K562 (cell line): ENCODE measurements around the gene CENPP. TPM values are rescaled to one million over a fixed set of nuclear protein-coding genes. Genes with fewer than 3 reads are reported as not detected.

ENCODE experiments used
- BACH1 ChIP-seq: fragments of 200-800 bp; sonication (Bioruptor generic); IDR thresholded peaks from 2 replicates; pipeline ENCODE4 v1.6.1; 2016; ENCODE audit warnings: missing genetic modification characterization, missing compliant biosample characterization
- EP300 ChIP-seq: IDR thresholded peaks from 2 replicates; pipeline ENCODE4 v1.6.1; 2012; ENCODE audit warnings: low read length, improper control_type of control experiment
- HEY1 ChIP-seq: fragments of 250-450 bp; sonication (Bioruptor Pico); IDR thresholded peaks from 2 replicates; pipeline ENCODE4 v1.5.0; 2020; ENCODE audit warnings: mild to moderate bottlenecking, moderate library complexity, borderline replicate concordance
- HNRNPL ChIP-seq: fragments of 200-400 bp; formaldehyde crosslinking; IDR thresholded peaks from 2 replicates; pipeline ENCODE4 v1.6.1; 2017; ENCODE audit warnings: low read depth, mild to moderate bottlenecking, low read length
- KLF10 ChIP-seq: fragments of 250-450 bp; sonication (Bioruptor Pico); IDR thresholded peaks from 2 replicates; pipeline ENCODE4 v1.6.1; 2021; ENCODE audit warnings: matching md5 sums
- MEIS2 ChIP-seq: fragments of 450-650 bp; IDR thresholded peaks from 2 replicates; pipeline ENCODE4 v1.6.1; 2014; ENCODE audit warnings: mild to moderate bottlenecking; ENCODE audit not compliant: partially characterized antibody
- NUFIP1 ChIP-seq: fragments of 450-650 bp; IDR thresholded peaks from 2 replicates; pipeline ENCODE4 v1.6.1; 2018; ENCODE audit not compliant: partially characterized antibody
- SREBF2 ChIP-seq: sonication (generic); formaldehyde crosslinking; IDR thresholded peaks from 2 replicates; pipeline ENCODE4 v1.4.0; 2020; ENCODE audit warnings: mild to moderate bottlenecking, missing genetic modification reagents
- ZFX ChIP-seq: sonication (generic); formaldehyde crosslinking; IDR thresholded peaks from 2 replicates; pipeline ENCODE4 v1.8.0; 2022; ENCODE audit warnings: mild to moderate bottlenecking, missing genetic modification reagents, moderate library complexity
- ZNF445 ChIP-seq: fragments of 250-450 bp; sonication (Bioruptor Pico); IDR thresholded peaks from 2 replicates; pipeline ENCODE4 v1.4.0; 2020; ENCODE audit warnings: low read depth, mild to moderate bottlenecking, moderate library complexity
- polyA plus RNA-seq, 8 experiments: library from polyadenylated mRNA; depleted of rRNA in 4 of 8; stranded (reverse) in 5 of 8; unstranded in 3 of 8; fragments of >200 nt; fragmentation: Nextera tagmentation in 2 of 8; fragmentation: Illumina TruSeq in 1 of 8; extraction: Ambion mirVana in 2 of 8; extraction: Trizol in 1 of 8; gene quantifications; 2 replicates each; pipeline versions ENCODE4 v1.2.1 to v1.2.3, GENCODE V29; 2011 to 2014; ENCODE audit warnings: inconsistent platforms in 1 of 8, missing spikeins in 1 of 8
- total RNA-seq, 7 experiments: library from RNA; depleted of rRNA in 6 of 7; stranded (reverse); fragments of >200 nt in 6 of 7; fragmentation: Illumina TruSeq in 2 of 7; extraction: Trizol in 2 of 7; gene quantifications; 2 replicates each; pipeline versions ENCODE4 v1.2.1 to v1.2.3, GENCODE V29; 2011 to 2021; ENCODE audit warnings: low replicate concordance in 1 of 7
- TF ChIP-seq, protein P1 (sequence below): fragments of 450-650 bp; IDR thresholded peaks from 2 replicates; pipeline ENCODE4 v1.6.1; 2016; ENCODE audit warnings: low read depth
- TF ChIP-seq, protein P2 (sequence below): fragments of 250-450 bp; sonication (Bioruptor Pico); IDR thresholded peaks from 2 replicates; pipeline ENCODE4 v1.5.0; 2021
- TF ChIP-seq, protein P3 (sequence below): fragments of 250-450 bp; sonication (Bioruptor Pico); IDR thresholded peaks from 2 replicates; pipeline ENCODE4 v1.6.1; 2021; ENCODE audit warnings: mild to moderate bottlenecking
- TF ChIP-seq, protein P4 (sequence below): fragments of 250-450 bp; sonication (Bioruptor Pico); IDR thresholded peaks from 2 replicates; pipeline ENCODE4 v1.4.0; 2020
- TF ChIP-seq, protein P5 (sequence below): fragments of 450-650 bp; IDR thresholded peaks from 2 replicates; pipeline ENCODE4 v1.6.1; 2014; ENCODE audit warnings: low read depth, mild to moderate bottlenecking, moderate library complexity, borderline replicate concordance

The CENPP gene
- total and polyA plus RNA-seq, 9 of the 15 experiments (the other 6 are each of a cell fraction or from before 2014, with no cell fraction given) = 8.0 to 28.5 (median 17.9) TPM

DNA sequence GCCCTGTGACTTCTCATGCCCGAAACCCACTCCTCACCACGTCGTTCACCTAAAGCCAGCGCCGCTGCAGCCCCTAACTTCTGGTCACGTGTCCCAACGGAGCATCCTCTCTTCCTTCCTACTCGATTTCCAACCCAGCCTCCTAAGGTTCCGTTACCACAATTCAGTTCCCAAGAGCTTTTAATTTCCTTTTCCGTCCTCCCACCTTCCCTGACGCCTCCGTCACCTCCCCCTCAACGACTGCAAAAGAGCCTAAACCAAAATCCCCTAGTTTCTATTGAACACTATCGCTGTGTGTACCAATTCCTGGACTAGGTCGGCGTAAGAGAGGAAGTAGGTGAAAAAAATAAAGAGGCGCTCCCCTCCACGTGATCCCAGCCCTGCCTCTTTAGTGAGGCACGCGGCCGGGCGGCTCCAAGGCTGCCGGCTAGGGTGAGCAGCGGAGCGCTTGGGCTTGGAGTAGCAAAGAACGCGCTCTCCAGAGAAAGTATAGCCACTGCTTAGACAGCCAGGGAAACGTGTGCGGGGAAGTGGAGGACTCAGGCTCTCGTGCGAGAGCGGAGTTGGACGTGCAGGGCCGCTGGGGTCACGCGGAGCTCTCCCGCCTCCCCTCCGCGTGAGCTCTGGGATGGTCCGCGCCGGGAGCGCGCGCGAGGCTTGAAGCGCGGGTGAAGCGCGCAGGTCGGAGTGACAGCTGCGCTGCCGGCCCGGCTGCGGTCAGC is at the start of gene CENPP, which contains the start of gene NOL8 (continued):
- TF ChIP-seq, protein P1, sequence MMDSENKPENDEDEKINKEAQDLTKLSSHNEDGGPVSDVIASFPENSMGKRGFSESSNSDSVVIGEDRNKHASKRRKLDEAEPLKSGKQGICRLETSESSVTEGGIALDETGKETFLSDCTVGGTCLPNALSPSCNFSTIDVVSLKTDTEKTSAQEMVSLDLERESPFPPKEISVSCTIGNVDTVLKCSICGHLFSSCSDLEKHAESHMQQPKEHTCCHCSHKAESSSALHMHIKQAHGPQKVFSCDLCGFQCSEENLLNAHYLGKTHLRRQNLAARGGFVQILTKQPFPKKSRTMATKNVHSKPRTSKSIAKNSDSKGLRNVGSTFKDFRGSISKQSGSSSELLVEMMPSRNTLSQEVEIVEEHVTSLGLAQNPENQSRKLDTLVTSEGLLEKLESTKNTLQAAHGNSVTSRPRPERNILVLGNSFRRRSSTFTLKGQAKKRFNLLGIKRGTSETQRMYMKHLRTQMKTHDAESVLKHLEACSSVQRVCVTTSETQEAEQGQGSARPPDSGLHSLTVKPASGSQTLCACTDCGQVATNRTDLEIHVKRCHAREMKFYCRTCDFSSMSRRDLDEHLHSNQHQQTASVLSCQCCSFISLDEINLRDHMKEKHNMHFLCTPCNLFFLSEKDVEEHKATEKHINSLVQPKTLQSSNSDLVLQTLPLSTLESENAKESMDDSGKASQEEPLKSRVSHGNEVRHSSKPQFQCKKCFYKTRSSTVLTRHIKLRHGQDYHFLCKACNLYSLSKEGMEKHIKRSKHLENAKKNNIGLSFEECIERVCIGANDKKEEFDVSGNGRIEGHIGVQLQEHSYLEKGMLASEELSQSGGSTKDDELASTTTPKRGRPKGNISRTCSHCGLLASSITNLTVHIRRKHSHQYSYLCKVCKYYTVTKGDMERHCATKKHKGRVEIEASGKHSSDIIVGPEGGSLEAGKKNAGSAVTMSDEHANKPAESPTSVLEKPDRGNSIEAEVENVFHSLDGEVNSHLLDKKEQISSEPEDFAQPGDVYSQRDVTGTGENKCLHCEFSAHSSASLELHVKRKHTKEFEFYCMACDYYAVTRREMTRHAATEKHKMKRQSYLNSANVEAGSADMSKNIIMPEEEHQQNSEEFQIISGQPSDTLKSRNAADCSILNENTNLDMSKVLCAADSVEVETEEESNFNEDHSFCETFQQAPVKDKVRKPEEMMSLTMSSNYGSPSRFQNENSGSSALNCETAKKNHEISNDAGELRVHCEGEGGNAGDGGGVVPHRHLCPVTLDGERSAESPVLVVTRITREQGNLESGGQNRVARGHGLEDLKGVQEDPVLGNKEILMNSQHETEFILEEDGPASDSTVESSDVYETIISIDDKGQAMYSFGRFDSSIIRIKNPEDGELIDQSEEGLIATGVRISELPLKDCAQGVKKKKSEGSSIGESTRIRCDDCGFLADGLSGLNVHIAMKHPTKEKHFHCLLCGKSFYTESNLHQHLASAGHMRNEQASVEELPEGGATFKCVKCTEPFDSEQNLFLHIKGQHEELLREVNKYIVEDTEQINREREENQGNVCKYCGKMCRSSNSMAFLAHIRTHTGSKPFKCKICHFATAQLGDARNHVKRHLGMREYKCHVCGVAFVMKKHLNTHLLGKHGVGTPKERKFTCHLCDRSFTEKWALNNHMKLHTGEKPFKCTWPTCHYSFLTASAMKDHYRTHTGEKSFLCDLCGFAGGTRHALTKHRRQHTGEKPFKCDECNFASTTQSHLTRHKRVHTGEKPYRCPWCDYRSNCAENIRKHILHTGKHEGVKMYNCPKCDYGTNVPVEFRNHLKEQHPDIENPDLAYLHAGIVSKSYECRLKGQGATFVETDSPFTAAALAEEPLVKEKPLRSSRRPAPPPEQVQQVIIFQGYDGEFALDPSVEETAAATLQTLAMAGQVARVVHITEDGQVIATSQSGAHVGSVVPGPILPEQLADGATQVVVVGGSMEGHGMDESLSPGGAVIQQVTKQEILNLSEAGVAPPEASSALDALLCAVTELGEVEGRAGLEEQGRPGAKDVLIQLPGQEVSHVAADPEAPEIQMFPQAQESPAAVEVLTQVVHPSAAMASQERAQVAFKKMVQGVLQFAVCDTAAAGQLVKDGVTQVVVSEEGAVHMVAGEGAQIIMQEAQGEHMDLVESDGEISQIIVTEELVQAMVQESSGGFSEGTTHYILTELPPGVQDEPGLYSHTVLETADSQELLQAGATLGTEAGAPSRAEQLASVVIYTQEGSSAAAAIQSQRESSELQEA = no peak
- TF ChIP-seq, protein P2, sequence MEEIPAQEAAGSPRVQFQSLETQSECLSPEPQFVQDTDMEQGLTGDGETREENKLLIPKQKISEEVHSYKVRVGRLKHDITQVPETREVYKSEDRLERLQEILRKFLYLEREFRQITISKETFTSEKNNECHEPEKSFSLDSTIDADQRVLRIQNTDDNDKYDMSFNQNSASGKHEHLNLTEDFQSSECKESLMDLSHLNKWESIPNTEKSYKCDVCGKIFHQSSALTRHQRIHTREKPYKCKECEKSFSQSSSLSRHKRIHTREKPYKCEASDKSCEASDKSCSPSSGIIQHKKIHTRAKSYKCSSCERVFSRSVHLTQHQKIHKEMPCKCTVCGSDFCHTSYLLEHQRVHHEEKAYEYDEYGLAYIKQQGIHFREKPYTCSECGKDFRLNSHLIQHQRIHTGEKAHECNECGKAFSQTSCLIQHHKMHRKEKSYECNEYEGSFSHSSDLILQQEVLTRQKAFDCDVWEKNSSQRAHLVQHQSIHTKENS (CRISPR knock-in tag) = no peak
- no peak for TF ChIP-seq BACH1
- no peak for TF ChIP-seq MEIS2
- peak; percentile 31; the same call in 1 of the 2 replicates for TF ChIP-seq ZFX (CRISPR knock-in tag)
- TF ChIP-seq NUFIP1 = peak; percentile 94
- TF ChIP-seq HEY1 (CRISPR knock-in tag) = peak; percentile 62; the same call in 1 of the 2 replicates
- no peak for TF ChIP-seq ZNF445 (CRISPR knock-in tag)
- TF ChIP-seq, protein P3, sequence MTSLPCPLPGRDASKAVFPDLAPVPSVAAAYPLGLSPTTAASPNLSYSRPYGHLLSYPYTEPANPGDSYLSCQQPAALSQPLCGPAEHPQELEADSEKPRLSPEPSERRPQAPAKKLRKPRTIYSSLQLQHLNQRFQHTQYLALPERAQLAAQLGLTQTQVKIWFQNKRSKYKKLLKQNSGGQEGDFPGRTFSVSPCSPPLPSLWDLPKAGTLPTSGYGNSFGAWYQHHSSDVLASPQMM = no peak
- TF ChIP-seq, protein P4, sequence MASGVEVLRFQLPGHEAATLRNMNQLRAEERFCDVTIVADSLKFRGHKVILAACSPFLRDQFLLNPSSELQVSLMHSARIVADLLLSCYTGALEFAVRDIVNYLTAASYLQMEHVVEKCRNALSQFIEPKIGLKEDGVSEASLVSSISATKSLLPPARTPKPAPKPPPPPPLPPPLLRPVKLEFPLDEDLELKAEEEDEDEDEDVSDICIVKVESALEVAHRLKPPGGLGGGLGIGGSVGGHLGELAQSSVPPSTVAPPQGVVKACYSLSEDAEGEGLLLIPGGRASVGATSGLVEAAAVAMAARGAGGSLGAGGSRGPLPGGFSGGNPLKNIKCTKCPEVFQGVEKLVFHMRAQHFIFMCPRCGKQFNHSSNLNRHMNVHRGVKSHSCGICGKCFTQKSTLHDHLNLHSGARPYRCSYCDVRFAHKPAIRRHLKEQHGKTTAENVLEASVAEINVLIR (CRISPR knock-in tag) = peak; percentile 14; the same call in 1 of the 2 replicates
- no peak for TF ChIP-seq SREBF2 (CRISPR knock-in tag)
- no peak for TF ChIP-seq KLF10
- 0 out of 2 replicates have a peak, but pooled peaks have one; percentile 6 for TF ChIP-seq EP300
- TF ChIP-seq HNRNPL = 0 out of 2 replicates have a peak, but pooled peaks have one; percentile 55
- TF ChIP-seq, protein P5, sequence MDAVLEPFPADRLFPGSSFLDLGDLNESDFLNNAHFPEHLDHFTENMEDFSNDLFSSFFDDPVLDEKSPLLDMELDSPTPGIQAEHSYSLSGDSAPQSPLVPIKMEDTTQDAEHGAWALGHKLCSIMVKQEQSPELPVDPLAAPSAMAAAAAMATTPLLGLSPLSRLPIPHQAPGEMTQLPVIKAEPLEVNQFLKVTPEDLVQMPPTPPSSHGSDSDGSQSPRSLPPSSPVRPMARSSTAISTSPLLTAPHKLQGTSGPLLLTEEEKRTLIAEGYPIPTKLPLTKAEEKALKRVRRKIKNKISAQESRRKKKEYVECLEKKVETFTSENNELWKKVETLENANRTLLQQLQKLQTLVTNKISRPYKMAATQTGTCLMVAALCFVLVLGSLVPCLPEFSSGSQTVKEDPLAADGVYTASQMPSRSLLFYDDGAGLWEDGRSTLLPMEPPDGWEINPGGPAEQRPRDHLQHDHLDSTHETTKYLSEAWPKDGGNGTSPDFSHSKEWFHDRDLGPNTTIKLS = peak; percentile 93
